Neuronal stem cell (in vitro differentiated cells): Measurements from ENCODE around the gene PHYKPL.
"Not testable (repeated sequence)": the region's sequence is repeated elsewhere in the genome, so short reads cannot be mapped to it uniquely, and the experiment has no call there.

ENCODE experiments used
- DNase-seq: peaks from one replicate; pipeline ENCODE4 v3.0.0-alpha.2; 2013; ENCODE audit warnings: low spot score
- H2AFZ ChIP-seq: one replicate; pipeline ENCODE4 v1.6.1; 2013; ENCODE audit warnings: mild to moderate bottlenecking, low read length, inconsistent platforms
- H2AK5ac ChIP-seq: 2 replicates; pipeline ENCODE4 v1.6.1; 2013; ENCODE audit warnings: low read depth, mild to moderate bottlenecking, inconsistent platforms, low read length, moderate library complexity, mixed read lengths
- H2BK120ac ChIP-seq: 2 replicates; pipeline ENCODE4 v1.6.1; 2013; ENCODE audit warnings: low read depth, mild to moderate bottlenecking, inconsistent platforms, low read length, moderate library complexity, mixed read lengths
- H2BK12ac ChIP-seq: one replicate; pipeline ENCODE4 v1.6.1; 2013; ENCODE audit warnings: low read length, inconsistent platforms
- H2BK15ac ChIP-seq: 2 replicates; pipeline ENCODE4 v1.6.1; 2013; ENCODE audit warnings: mild to moderate bottlenecking, low read length, inconsistent platforms, mixed read lengths
- H2BK5ac ChIP-seq: one replicate; pipeline ENCODE4 v1.6.1; 2013; ENCODE audit warnings: inconsistent platforms, mild to moderate bottlenecking, low read length, moderate library complexity
- H3K14ac ChIP-seq: one replicate; pipeline ENCODE4 v1.6.1; 2013; ENCODE audit warnings: low read length, inconsistent platforms
- H3K18ac ChIP-seq: 2 replicates; pipeline ENCODE4 v1.6.1; 2013; ENCODE audit warnings: low read length, inconsistent platforms
- H3K23ac ChIP-seq: 2 replicates; pipeline ENCODE4 v1.6.1; 2013; ENCODE audit warnings: low read depth, mild to moderate bottlenecking, mixed read lengths, low read length, inconsistent platforms; ENCODE audit not compliant: poor library complexity
- H3K27ac ChIP-seq: replicated peaks from 3 replicates; pipeline ENCODE4 v1.5.1; 2013; ENCODE audit warnings: low read length, inconsistent platforms
- H3K27me3 ChIP-seq, 3 experiments: 2 replicates each; pipeline ENCODE4 v1.6.1; 2013; ENCODE audit warnings: low read length in 3 of 3, mild to moderate bottlenecking in 2 of 3, inconsistent platforms in 1 of 3, low read depth in 1 of 3, mixed read lengths in 1 of 3, moderate library complexity in 1 of 3; ENCODE audit not compliant: control insufficient read depth in 3 of 3, insufficient read depth in 3 of 3
- H3K36me3 ChIP-seq, 2 donors: replicated peaks in 1 of 2; 2 replicates each; pipeline ENCODE4 v1.6.1; 2013; ENCODE audit warnings: low read length in 2 of 2; ENCODE audit not compliant: control insufficient read depth in 2 of 2, insufficient read depth in 2 of 2
- H3K4ac ChIP-seq: 2 replicates; pipeline ENCODE4 v1.6.1; 2013; ENCODE audit warnings: inconsistent platforms, mild to moderate bottlenecking, low read length, moderate library complexity
- H3K4me1 ChIP-seq, 2 donors: 1 replicate in 1 of 2; 2 replicates in 1 of 2; pipeline ENCODE4 v1.6.1; 2013; ENCODE audit warnings: low read length in 2 of 2, low read depth in 1 of 2; ENCODE audit not compliant: control insufficient read depth in 2 of 2, insufficient read depth in 1 of 2
- H3K4me2 ChIP-seq: one replicate; pipeline ENCODE4 v1.6.1; 2013; ENCODE audit warnings: mild to moderate bottlenecking, low read length, inconsistent platforms; ENCODE audit not compliant: insufficient read depth, poor library complexity, severe bottlenecking
- H3K4me3 ChIP-seq, 2 donors: 2 replicates each; pipeline ENCODE4 v1.5.1; 2013; ENCODE audit warnings: low read length in 2 of 2, mild to moderate bottlenecking in 2 of 2, inconsistent platforms in 1 of 2, moderate library complexity in 1 of 2
- H3K79me1 ChIP-seq: one replicate; pipeline ENCODE4 v1.6.1; 2013; ENCODE audit warnings: low read depth, mild to moderate bottlenecking, inconsistent platforms, low read length, moderate library complexity
- H3K9ac ChIP-seq: one replicate; pipeline ENCODE4 v1.6.1; 2013; ENCODE audit warnings: mild to moderate bottlenecking, low read depth, low read length, inconsistent platforms; ENCODE audit not compliant: poor library complexity
- H3K9me3 ChIP-seq, 2 donors: replicated peaks in 1 of 2; 2 replicates each; pipeline versions ENCODE3 to v1.6.1; 2013; ENCODE audit warnings: low read length in 2 of 2, mild to moderate bottlenecking in 2 of 2, inconsistent platforms in 1 of 2, low read depth in 1 of 2, mixed read lengths in 1 of 2, moderate library complexity in 1 of 2; ENCODE audit not compliant: control insufficient read depth in 2 of 2, insufficient read depth in 1 of 2
- H4K8ac ChIP-seq: one replicate; pipeline ENCODE4 v1.6.1; 2013; ENCODE audit warnings: low read depth, mild to moderate bottlenecking, inconsistent platforms, low read length, moderate library complexity
- H4K91ac ChIP-seq: one replicate; pipeline ENCODE4 v1.6.1; 2013; ENCODE audit warnings: low read length, low read depth, mild to moderate bottlenecking, inconsistent platforms; ENCODE audit not compliant: poor library complexity
- WGBS, 2 donors: extraction: QIAGEN DNeasy Blood & Tissue Kit; methylation state at CpG; one replicate each; pipeline ENCODE4 v1.1.7; 2013; ENCODE audit warnings: missing lambda C conversion rate in 2 of 2, mixed read lengths in 1 of 2; ENCODE audit not compliant: insufficient read length in 2 of 2, insufficient replicate concordance in 1 of 2; ENCODE audit errors: extremely low coverage in 2 of 2; 5-methylcytosine and 5-hydroxymethylcytosine counted together

Gene PHYKPL

DNA sequence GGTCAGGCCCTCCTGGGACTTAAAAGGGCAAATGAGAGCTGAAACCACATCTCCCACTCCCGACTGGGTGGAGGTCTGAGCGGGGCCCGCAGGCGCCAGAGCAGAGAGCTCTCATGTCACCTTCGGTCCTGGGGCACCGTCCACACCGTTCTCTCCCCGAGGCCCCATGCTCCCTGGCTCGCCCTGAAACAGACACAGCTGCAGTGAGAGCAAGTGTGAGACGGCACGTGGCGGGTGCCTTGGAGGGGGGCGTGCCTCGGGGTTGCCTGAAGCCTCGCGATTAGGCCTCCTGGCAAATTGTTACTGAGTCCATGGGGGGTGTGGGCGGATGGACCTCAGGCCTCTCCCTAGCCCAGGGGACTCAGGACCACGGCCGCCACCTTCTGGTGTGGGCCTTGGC, 24.1 kb upstream of the PHYKPL start:
- H3K4me2 ChIP-seq = no peak overlapping the region
- no peak overlapping the region for H3K9ac ChIP-seq
- H4K8ac ChIP-seq = peak overlapping the region; percentile 23
- H3K18ac ChIP-seq = peak overlapping the region; percentile 67
- H3K14ac ChIP-seq = peak overlapping the region; percentile 78
- no peak overlapping the region for H3K27ac ChIP-seq
- no peak for DNase-seq
- no CpG with 5 or more reads among the region's 19 CpGs for WGBS, 2 donors
- no peak overlapping the region for H2AFZ ChIP-seq
- no peak overlapping the region for H2BK120ac ChIP-seq
- H2AK5ac ChIP-seq = peak overlapping the region; percentile 96
- no peak overlapping the region for H4K91ac ChIP-seq
- H3K23ac ChIP-seq = peak overlapping the region; percentile 52
- no peak overlapping the region for H3K4me3 ChIP-seq
- H3K9me3 ChIP-seq = no peaks in the 10 kb centered on the region
- peak overlapping the region; percentile 6 for H2BK12ac ChIP-seq
- no peak overlapping the region for H3K4ac ChIP-seq
- H3K36me3 ChIP-seq = no peaks in the 10 kb centered on the region
- H2BK5ac ChIP-seq = peak overlapping the region; percentile 88
- H3K79me1 ChIP-seq = no peaks in the 10 kb centered on the region
- H2BK15ac ChIP-seq = peak overlapping the region; percentile 55
- H3K4me1 ChIP-seq = peaks cover 5 to 6% of the 10 kb centered on the region in 2 donors
- H3K27me3 ChIP-seq = no peaks in the 10 kb centered on the region

GRCh38 chr5:178253632-178254031, 21.0 kb upstream of the PHYKPL start:
- not testable (repeated sequence) for H3K4me1 ChIP-seq, H3K18ac ChIP-seq, H2BK120ac ChIP-seq, H3K14ac ChIP-seq, H3K36me3 ChIP-seq, H3K9ac ChIP-seq, H2BK15ac ChIP-seq, H4K8ac ChIP-seq, H3K79me1 ChIP-seq, H3K4ac ChIP-seq, H3K23ac ChIP-seq, H3K4me3 ChIP-seq, DNase-seq, H2AK5ac ChIP-seq, H3K9me3 ChIP-seq, H2BK5ac ChIP-seq, H4K91ac ChIP-seq, H2AFZ ChIP-seq, H3K27ac ChIP-seq, H3K27me3 ChIP-seq, H2BK12ac ChIP-seq, H3K4me2 ChIP-seq
- WGBS, 2 donors = no CpG with 5 or more reads among the region's 18 CpGs

GRCh38 chr5:178252258-178252657, 19.7 kb upstream of the PHYKPL start:
- H3K27ac ChIP-seq = no peak overlapping the region
- H3K23ac ChIP-seq = no peak overlapping the region
- no peaks in the 10 kb centered on the region for H3K36me3 ChIP-seq
- H3K79me1 ChIP-seq = no peaks in the 10 kb centered on the region
- no peak overlapping the region for H2BK120ac ChIP-seq
- H3K9me3 ChIP-seq = no peaks in the 10 kb centered on the region
- no peak overlapping the region for H3K18ac ChIP-seq
- no peak overlapping the region for H4K91ac ChIP-seq
- H2BK15ac ChIP-seq = no peak overlapping the region
- H2AFZ ChIP-seq = no peak overlapping the region
- no peak overlapping the region for H3K14ac ChIP-seq
- no peak overlapping the region for H3K4me3 ChIP-seq
- no peaks in the 10 kb centered on the region for H3K27me3 ChIP-seq
- no peak overlapping the region for H3K4me2 ChIP-seq
- no peak overlapping the region for H2BK5ac ChIP-seq
- H2BK12ac ChIP-seq = no peak overlapping the region
- no peak for DNase-seq
- no CpG with 5 or more reads among the region's 8 CpGs for WGBS, 2 donors
- no peak overlapping the region for H3K4ac ChIP-seq
- H3K9ac ChIP-seq = no peak overlapping the region
- H2AK5ac ChIP-seq = no peak overlapping the region
- H3K4me1 ChIP-seq = peaks cover 6 to 7% of the 10 kb centered on the region in 2 donors
- no peak overlapping the region for H4K8ac ChIP-seq

DNA sequence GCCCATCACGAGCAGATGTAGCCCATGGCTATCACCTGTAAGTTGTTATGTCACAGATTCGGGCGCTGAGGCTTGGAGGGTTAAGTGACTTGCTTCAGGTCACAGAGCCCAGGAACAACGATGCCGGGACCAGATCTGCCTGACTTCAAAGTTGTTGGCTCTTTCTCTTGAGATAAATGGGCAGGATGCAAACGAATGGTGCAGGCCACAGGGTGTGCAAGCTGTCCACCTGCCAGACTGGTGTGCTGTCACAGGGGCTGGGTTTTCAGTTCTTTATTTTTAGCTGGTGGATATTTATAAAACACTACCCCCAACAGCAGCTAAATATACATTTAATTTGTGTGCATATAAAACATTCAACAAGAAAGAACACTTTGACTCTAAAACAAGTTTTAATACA, 17.7 kb upstream of the PHYKPL start:
- no peak for DNase-seq
- no peak overlapping the region for H2BK12ac ChIP-seq
- no peak overlapping the region for H2BK120ac ChIP-seq
- no peak overlapping the region for H4K91ac ChIP-seq
- H2BK5ac ChIP-seq = no peak overlapping the region
- peak overlapping the region; percentile 71 for H3K14ac ChIP-seq
- H3K4me1 ChIP-seq = peaks cover under 1 to 2% of the 10 kb centered on the region in 2 donors
- H3K9me3 ChIP-seq = no peaks in the 10 kb centered on the region
- peak overlapping the region; percentile 48 for H3K18ac ChIP-seq
- no peaks in the 10 kb centered on the region for H3K79me1 ChIP-seq
- no peak overlapping the region for H3K9ac ChIP-seq
- no peak overlapping the region for H3K27ac ChIP-seq
- no peak overlapping the region for H3K4ac ChIP-seq
- H2AFZ ChIP-seq = no peak overlapping the region
- H3K27me3 ChIP-seq = no peaks in the 10 kb centered on the region
- peak overlapping the region; percentile 82 for H4K8ac ChIP-seq
- H2BK15ac ChIP-seq = no peak overlapping the region
- peak overlapping the region; percentile 63 for H2AK5ac ChIP-seq
- no peak overlapping the region for H3K4me2 ChIP-seq
- no peaks in the 10 kb centered on the region for H3K36me3 ChIP-seq
- WGBS, 2 donors = no CpG with 5 or more reads among the region's 6 CpGs
- H3K23ac ChIP-seq = no peak overlapping the region
- no peak overlapping the region for H3K4me3 ChIP-seq
